H9 (cell line): Measurements from ENCODE around the gene EVI5L. TPM values are rescaled to one million over a fixed set of nuclear protein-coding genes. Genes with fewer than 3 reads are reported as not detected.

Experiments
- DNase-seq: peaks from one replicate; pipeline ENCODE4 v3.0.0-alpha.2; 2017
- H2AFZ ChIP-seq: one replicate; pipeline ENCODE4 v1.6.1; 2013; ENCODE audit warnings: mild to moderate bottlenecking, low read length, control low read depth, moderate library complexity
- H2AK5ac ChIP-seq: 2 replicates; pipeline ENCODE4 v1.6.1; 2013; ENCODE audit warnings: low read length, control low read depth, mixed read lengths; ENCODE audit not compliant: insufficient read length
- H2BK120ac ChIP-seq: one replicate; pipeline ENCODE4 v1.6.1; 2013; ENCODE audit warnings: low read depth, mild to moderate bottlenecking, low read length, control low read depth, inconsistent platforms; ENCODE audit not compliant: poor library complexity, severe bottlenecking
- H2BK12ac ChIP-seq: 2 replicates; pipeline ENCODE4 v1.6.1; 2013; ENCODE audit warnings: low read length, control low read depth, mixed read lengths, low read depth; ENCODE audit not compliant: insufficient read length
- H2BK15ac ChIP-seq: 2 replicates; pipeline ENCODE4 v1.6.1; 2013; ENCODE audit warnings: low read depth, low read length, control low read depth
- H2BK20ac ChIP-seq: one replicate; pipeline ENCODE4 v1.6.1; 2013; ENCODE audit warnings: low read depth, mild to moderate bottlenecking, low read length, control low read depth, inconsistent platforms; ENCODE audit not compliant: poor library complexity, severe bottlenecking
- H2BK5ac ChIP-seq: 2 replicates; pipeline ENCODE4 v1.6.1; 2013; ENCODE audit warnings: low read length, control low read depth, mixed read lengths; ENCODE audit not compliant: insufficient read length
- H3K14ac ChIP-seq: 2 replicates; pipeline ENCODE4 v1.6.1; 2013; ENCODE audit warnings: low read length, control low read depth; ENCODE audit not compliant: insufficient read depth
- H3K18ac ChIP-seq: 2 replicates; pipeline ENCODE4 v1.6.1; 2013; ENCODE audit warnings: low read depth, mild to moderate bottlenecking, mixed read lengths, low read length, control low read depth; ENCODE audit not compliant: insufficient read length
- H3K23ac ChIP-seq: 2 replicates; pipeline ENCODE4 v1.6.1; 2013; ENCODE audit warnings: low read length, control low read depth, mixed read lengths, low read depth; ENCODE audit not compliant: insufficient read length
- H3K23me2 ChIP-seq: 2 replicates; pipeline ENCODE4 v1.6.1; 2013; ENCODE audit warnings: low read depth, mild to moderate bottlenecking, mixed read lengths, low read length, control low read depth; ENCODE audit not compliant: insufficient read length, poor library complexity, severe bottlenecking
- H3K27ac ChIP-seq: 2 replicates; pipeline ENCODE4 v1.5.1; 2013; ENCODE audit warnings: low read length, control low read depth, mixed read lengths, low read depth; ENCODE audit not compliant: insufficient read length
- H3K27me3 ChIP-seq: 2 replicates; pipeline ENCODE4 v1.6.1; 2013; ENCODE audit warnings: low read length, control low read depth, inconsistent platforms; ENCODE audit not compliant: insufficient read depth
- H3K4ac ChIP-seq: 2 replicates; pipeline ENCODE4 v1.6.1; 2013; ENCODE audit warnings: low read depth, mild to moderate bottlenecking, control low read depth, inconsistent platforms, low read length, moderate library complexity
- H3K4me1 ChIP-seq: 2 replicates; pipeline ENCODE4 v1.6.1; 2013; ENCODE audit warnings: low read length, control low read depth, inconsistent platforms; ENCODE audit not compliant: insufficient read depth
- H3K4me2 ChIP-seq: 2 replicates; pipeline ENCODE4 v1.6.1; 2013; ENCODE audit warnings: low read length, control low read depth, mixed read lengths; ENCODE audit not compliant: insufficient read length, insufficient read depth
- H3K56ac ChIP-seq: 2 replicates; pipeline ENCODE4 v1.6.1; 2013; ENCODE audit warnings: low read depth, mild to moderate bottlenecking, mixed read lengths, low read length, control low read depth; ENCODE audit not compliant: insufficient read length
- H3K79me1 ChIP-seq: 2 replicates; pipeline ENCODE4 v1.6.1; 2013; ENCODE audit warnings: low read depth, mild to moderate bottlenecking, moderate library complexity, low read length, control low read depth, inconsistent platforms; ENCODE audit not compliant: insufficient read depth, poor library complexity, severe bottlenecking
- H3K79me2 ChIP-seq: 2 replicates; pipeline ENCODE4 v1.6.1; 2013; ENCODE audit warnings: low read length, control low read depth, inconsistent platforms; ENCODE audit not compliant: insufficient read depth
- H3K9ac ChIP-seq: 2 replicates; pipeline ENCODE4 v1.6.1; 2013; ENCODE audit warnings: low read length, control low read depth, mixed read lengths; ENCODE audit not compliant: insufficient read length; ENCODE audit errors: extremely low read depth
- H3K9me3 ChIP-seq: one replicate; pipeline ENCODE4 v1.6.1; 2013; ENCODE audit warnings: low read depth, low read length, inconsistent platforms; ENCODE audit not compliant: control insufficient read depth
- H3T11ph ChIP-seq: one replicate; pipeline ENCODE4 v1.6.1; 2013; ENCODE audit warnings: mild to moderate bottlenecking, low read length, control low read depth, inconsistent platforms
- H4K20me1 ChIP-seq: one replicate; pipeline ENCODE4 v1.6.1; 2013; ENCODE audit not compliant: control insufficient read depth, insufficient read length, insufficient read depth
- H4K5ac ChIP-seq: 2 replicates; pipeline ENCODE4 v1.6.1; 2013; ENCODE audit warnings: low read depth, mild to moderate bottlenecking, mixed read lengths, low read length, control low read depth; ENCODE audit not compliant: insufficient read length
- H4K8ac ChIP-seq: replicated peaks from 2 replicates; pipeline ENCODE4 v1.6.1; 2013; ENCODE audit warnings: low read length, control low read depth, mixed read lengths, low read depth; ENCODE audit not compliant: insufficient read length
- H4K91ac ChIP-seq: 2 replicates; pipeline ENCODE4 v1.6.1; 2013; ENCODE audit warnings: low read depth, mild to moderate bottlenecking, moderate library complexity, mixed read lengths, low read length, control low read depth; ENCODE audit not compliant: insufficient read length
- H3K27ac Mint-ChIP-seq, 3 experiments: 2 replicates in 2 of 3; 3 replicates in 1 of 3; pipeline ENCODE4 v1.8.0; 2020 to 2021; ENCODE audit warnings: mixed read lengths in 3 of 3, mild to moderate bottlenecking in 1 of 3, moderate library complexity in 1 of 3
- H3K27me3 Mint-ChIP-seq: 2 replicates; pipeline ENCODE4 v1.8.0; 2021; ENCODE audit warnings: low read depth, mild to moderate bottlenecking, moderate library complexity, mixed read lengths
- H3K36me3 Mint-ChIP-seq, 3 experiments: 2 replicates in 2 of 3; 3 replicates in 1 of 3; pipeline ENCODE4 v1.8.0; 2020 to 2021; ENCODE audit warnings: low read depth in 3 of 3, mixed read lengths in 3 of 3; ENCODE audit not compliant: insufficient read depth in 1 of 3
- H3K4me1 Mint-ChIP-seq, 2 experiments: 2 replicates each; pipeline ENCODE4 v1.8.0; 2020; ENCODE audit warnings: mixed read lengths in 2 of 2
- H3K4me3 Mint-ChIP-seq, 2 experiments: 2 replicates in 1 of 2; 3 replicates in 1 of 2; pipeline ENCODE4 v1.8.0; 2020 to 2021; ENCODE audit warnings: mild to moderate bottlenecking in 2 of 2, mixed read lengths in 2 of 2, moderate library complexity in 1 of 2
- H3K9me3 Mint-ChIP-seq, 2 experiments: 2 replicates in 1 of 2; 3 replicates in 1 of 2; pipeline ENCODE4 v1.8.0; 2020; ENCODE audit warnings: mild to moderate bottlenecking in 2 of 2, mixed read lengths in 2 of 2, moderate library complexity in 1 of 2
- CTCF ChIP-seq: fragments of 200-600 bp; sonication (generic); conservative IDR thresholded peaks from 3 replicates; pipeline ENCODE4 v1.8.0; 2021; ENCODE audit warnings: antibody characterized with exemption, mild to moderate bottlenecking
- whole genome bisulfite sequencing: extraction: QIAGEN DNeasy Blood & Tissue Kit; methylation state at CpG from one replicate; pipeline ENCODE4 v1.1.7; 2013; ENCODE audit warnings: missing lambda C conversion rate, low lambda C conversion rate, mixed read lengths; ENCODE audit not compliant: insufficient read length; ENCODE audit errors: extremely low coverage; 5-methylcytosine and 5-hydroxymethylcytosine counted together
- total RNA-seq: library from RNA; stranded (reverse); gene quantifications from 2 replicates; pipeline ENCODE4 v1.2.1, GENCODE V29; 2021

EVI5L gene
- total RNA-seq, 1 experiment from 2014 or later: 7.1 TPM

DNA sequence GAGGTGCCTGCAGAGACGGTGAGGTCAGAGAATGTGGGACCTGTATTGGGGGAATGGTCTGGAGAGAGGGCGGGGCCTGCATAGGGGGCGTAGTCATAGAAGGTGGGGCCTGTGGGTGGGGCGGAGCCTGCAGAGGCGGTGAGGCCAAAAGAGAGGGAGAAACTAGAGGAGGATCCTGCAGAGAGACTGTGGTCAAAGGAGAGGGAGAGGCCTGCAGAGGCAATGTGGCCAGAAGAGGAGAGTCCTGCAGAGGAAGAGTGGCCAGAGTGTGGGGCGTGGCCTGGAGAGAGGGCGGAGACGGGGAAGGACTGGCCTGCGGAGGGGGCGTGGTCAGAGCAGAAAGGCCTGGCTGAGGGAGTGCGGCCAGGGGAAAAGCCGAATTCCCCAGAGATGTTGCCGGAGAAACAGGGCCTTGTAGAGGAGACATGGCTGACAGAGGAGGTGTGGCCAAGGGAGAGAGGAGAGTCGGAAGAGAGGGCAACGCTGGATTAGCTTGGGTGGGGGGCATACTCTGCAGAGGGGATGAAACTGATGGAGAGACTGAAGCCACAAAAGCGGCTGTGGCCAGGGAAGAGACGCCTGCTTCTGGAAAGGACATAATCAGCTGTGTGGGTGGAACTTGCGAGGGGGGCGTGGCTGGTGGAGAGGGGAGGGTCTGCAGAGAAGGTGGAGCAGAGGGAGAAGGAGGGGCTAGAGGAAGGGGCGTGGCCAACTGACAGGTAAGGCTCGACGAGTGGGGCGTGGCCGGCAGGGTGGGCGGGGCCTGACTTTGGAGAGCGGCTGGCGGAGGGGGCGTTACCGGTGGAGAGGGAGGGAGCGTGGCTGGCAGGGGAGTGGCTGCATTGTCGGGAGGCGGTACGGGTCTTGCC is 41.7 kb downstream of the EVI5L start:
- H4K5ac ChIP-seq: no peak overlapping the region
- peaks cover 0 to 6% (median 5%) of the 10 kb centered on the region in 3 experiments; a peak in 4 of 7 replicates for H3K36me3 Mint-ChIP-seq
- no peak overlapping the region for H3K23ac ChIP-seq
- peak overlapping the region; percentile 42 to 73 for H3K4me3 Mint-ChIP-seq
- H4K91ac ChIP-seq: no peak overlapping the region
- no peaks in the 10 kb centered on the region for H3K9me3 Mint-ChIP-seq
- H3K4ac ChIP-seq: no peak overlapping the region
- no peak overlapping the region for H2BK120ac ChIP-seq
- H3K79me2 ChIP-seq: no peaks in the 10 kb centered on the region
- H2AFZ ChIP-seq: no peak overlapping the region
- H3K14ac ChIP-seq: no peak overlapping the region
- H3K56ac ChIP-seq: no peak overlapping the region
- H3K27ac Mint-ChIP-seq: peak overlapping the region; percentile 83 to 99 (median 98)
- H4K8ac ChIP-seq: no peak overlapping the region
- no CpG with 5 or more reads among the region's 33 CpGs for WGBS
- H3K27ac ChIP-seq: no peak overlapping the region
- peaks cover 21% of the 10 kb centered on the region for H3K27me3 Mint-ChIP-seq
- H2BK12ac ChIP-seq: no peak overlapping the region
- H2BK15ac ChIP-seq: no peak overlapping the region
- H3K18ac ChIP-seq: no peak overlapping the region
- no peaks in the 10 kb centered on the region for H3K9me3 ChIP-seq
- no peak overlapping the region for H2AK5ac ChIP-seq
- H2BK5ac ChIP-seq: no peak overlapping the region
- DNase-seq: peak; percentile 99
- peaks cover 22% of the 10 kb centered on the region for H3K23me2 ChIP-seq
- H4K20me1 ChIP-seq: peaks cover 2% of the 10 kb centered on the region
- no peak overlapping the region for H3K9ac ChIP-seq
- H3T11ph ChIP-seq: no peak overlapping the region
- no peaks in the 10 kb centered on the region; the same call in 1 of the 2 replicates for H3K4me1 ChIP-seq
- H3K4me1 Mint-ChIP-seq: peaks cover 17 to 35% of the 10 kb centered on the region in 2 experiments
- no peaks in the 10 kb centered on the region for H3K79me1 ChIP-seq
- H2BK20ac ChIP-seq: no peak overlapping the region
- H3K4me2 ChIP-seq: peak overlapping the region; percentile 24
- H3K27me3 ChIP-seq: peaks cover 1% of the 10 kb centered on the region; the same call in 1 of the 2 replicates
- TF ChIP-seq CTCF: no peak
